Keratinocyte (primary cell): ENCODE results near the gene CRLF1. TPM values are rescaled to one million over a fixed set of nuclear protein-coding genes. Genes with fewer than 3 reads are reported as not detected.

Experiments
- DNase-seq: peaks from one replicate; pipeline ENCODE4 v3.0.0-alpha.2; 2011; ENCODE audit warnings: low read depth, missing footprints, low spot score
- FAIRE-seq: peaks from 2 replicates; lab custom pipeline; 2011; peaks lifted over from hg19 to GRCh38; lab: Jason Lieb, UNC
- H2AFZ ChIP-seq: 2 replicates; pipeline ENCODE4 v1.6.0; 2012; ENCODE audit warnings: low read length, control low read depth, inconsistent platforms; ENCODE audit not compliant: control insufficient read depth
- H3K27ac ChIP-seq: 2 replicates; pipeline ENCODE4 v1.5.1; 2011; ENCODE audit warnings: low read length; ENCODE audit not compliant: control insufficient read depth, insufficient read depth
- H3K27me3 ChIP-seq: 3 replicates; pipeline ENCODE4 v1.6.0; 2011; ENCODE audit warnings: low read length; ENCODE audit not compliant: control insufficient read depth, insufficient read depth; ENCODE audit errors: extremely low read depth
- H3K36me3 ChIP-seq, 2 experiments: 2 replicates in 1 of 2; 3 replicates in 1 of 2; pipeline ENCODE4 v1.5.1; 2011; ENCODE audit warnings: low read length in 2 of 2, mild to moderate bottlenecking in 1 of 2; ENCODE audit not compliant: control insufficient read depth in 2 of 2, insufficient read depth in 2 of 2; ENCODE audit errors: extremely low read depth in 1 of 2
- H3K4me1 ChIP-seq: 3 replicates; pipeline ENCODE4 v1.5.1; 2011; ENCODE audit warnings: low read length; ENCODE audit not compliant: control insufficient read depth, insufficient read depth; ENCODE audit errors: extremely low read depth
- H3K4me2 ChIP-seq: 3 replicates; pipeline ENCODE4 v1.6.0; 2011; ENCODE audit warnings: low read depth, low read length; ENCODE audit not compliant: control insufficient read depth, insufficient read depth; ENCODE audit errors: extremely low read depth
- H3K4me3 ChIP-seq, 3 experiments: fragments of 200-600 bp in 1 of 3; sonication (generic) in 1 of 3; 2 replicates in 2 of 3; 3 replicates in 1 of 3; pipeline ENCODE4 v1.5.1; 2011 to 2016; ENCODE audit warnings: low read length in 3 of 3, mild to moderate bottlenecking in 3 of 3, control low read depth in 2 of 3, inconsistent platforms in 1 of 3, low read depth in 1 of 3, mixed read lengths in 1 of 3, mixed run types in 1 of 3, moderate library complexity in 1 of 3; ENCODE audit not compliant: control insufficient read depth in 2 of 3, insufficient read depth in 2 of 3; ENCODE audit errors: extremely low read depth in 1 of 3
- H3K79me2 ChIP-seq: 2 replicates; pipeline ENCODE4 v1.6.0; 2012; ENCODE audit warnings: low read length; ENCODE audit not compliant: control insufficient read depth, insufficient read depth
- H3K9ac ChIP-seq: 3 replicates; pipeline ENCODE4 v1.6.0; 2011; ENCODE audit warnings: low read length; ENCODE audit not compliant: control insufficient read depth, insufficient read depth; ENCODE audit errors: extremely low read depth
- H3K9me1 ChIP-seq: 3 replicates; pipeline ENCODE4 v1.6.0; 2011; ENCODE audit warnings: low read length; ENCODE audit not compliant: control insufficient read depth, insufficient read depth; ENCODE audit errors: extremely low read depth
- H3K9me3 ChIP-seq: 2 replicates; pipeline ENCODE4 v1.5.1; 2012; ENCODE audit warnings: low read depth, low read length; ENCODE audit not compliant: control insufficient read depth
- H4K20me1 ChIP-seq: 3 replicates; pipeline ENCODE4 v1.6.0; 2011; ENCODE audit warnings: low read length; ENCODE audit not compliant: control insufficient read depth, insufficient read depth; ENCODE audit errors: extremely low read depth
- CTCF ChIP-seq, 3 experiments: IDR thresholded peaks in 1 of 3; conservative IDR thresholded peaks in 1 of 3; optimal IDR thresholded peaks in 1 of 3; 2 replicates in 2 of 3; 3 replicates in 1 of 3; pipeline versions ENCODE3 to v1.5.1; 2011; ENCODE audit warnings: low read length in 3 of 3, mild to moderate bottlenecking in 3 of 3, moderate library complexity in 2 of 3, control low read depth in 1 of 3, inconsistent platforms in 1 of 3; ENCODE audit not compliant: insufficient read depth in 2 of 3; ENCODE audit errors: extremely low read depth in 1 of 3
- EZH2 ChIP-seq: IDR thresholded peaks from one replicate; pipeline ENCODE4 v1.6.1; 2012; ENCODE audit warnings: inconsistent platforms, mild to moderate bottlenecking, low read length, moderate library complexity
- dilution Hi-C: fragments of 300-500 bp; cut with MboI; formaldehyde crosslinking; loops from one replicate; pipeline ENCODE4 v1.7.0; 2020; ENCODE audit warnings: low sequenced_read_pairs; ENCODE audit not compliant: extremely low pct_ligation_motif_present
- polyA plus RNA-seq, 5 experiments: library from polyadenylated mRNA; depleted of rRNA in 3 of 5; stranded (reverse) in 3 of 5; stranded (forward) in 1 of 5; unstranded in 1 of 5; fragments of >200 nt; gene quantifications; 1 replicate in 1 of 5; 2 replicates in 3 of 5; 3 replicates in 1 of 5; pipeline versions ENCODE4 v1.2.1 to v1.2.3, GENCODE V29; 2011 to 2012; ENCODE audit warnings: missing spikeins in 2 of 5, low read depth in 1 of 5, low replicate concordance in 1 of 5

The CRLF1 gene
- polyA plus RNA-seq, 1 donor (not counting 4 experiments of a cell fraction or from before 2014, with no cell fraction given), result 0.20 TPM

GRCh38 chr19:18589380-18590272, 17.0 kb downstream of the CRLF1 start:
- H3K27ac ChIP-seq, result peak overlapping the region; percentile 60
- H3K79me2 ChIP-seq, result peaks cover 9% of the 10 kb centered on the region
- no peak for FAIRE-seq
- H4K20me1 ChIP-seq, result no peaks in the 10 kb centered on the region
- dilution Hi-C loops, result no loop called here
- H3K36me3 ChIP-seq, result peaks cover 5 to 8% of the 10 kb centered on the region in 2 experiments
- peak overlapping the region; percentile 72 for H3K9ac ChIP-seq
- H3K4me2 ChIP-seq, result peak overlapping the region; percentile 91
- H3K9me3 ChIP-seq, result no peaks in the 10 kb centered on the region
- no peak for DNase-seq
- peak overlapping the region; percentile 74 to 94 (median 84) for H3K4me3 ChIP-seq
- no peaks in the 10 kb centered on the region for H3K27me3 ChIP-seq
- H3K4me1 ChIP-seq, result peaks cover 11% of the 10 kb centered on the region
- TF ChIP-seq CTCF (optimal IDR thresholded peaks at IDR 0.05 in 1 of 3, IDR thresholded peaks at IDR 0.05 in 1 of 3, conservative IDR thresholded peaks at IDR 0.05 in 1 of 3; ENCODE audit: extremely low read depth in 1 of 3, insufficient read depth in 2 of 3, low read length in 3 of 3), result peak in 2 of 3 experiments; percentile 45
- TF ChIP-seq EZH2, result no peak
- H3K9me1 ChIP-seq, result no peaks in the 10 kb centered on the region
- peak overlapping the region; percentile 65 for H2AFZ ChIP-seq

GRCh38 chr19:18588611-18589379, 17.8 kb downstream of the CRLF1 start, which contains the start of gene REX1BD:
Gene REX1BD, plus strand, starts transcription at chr19:18588798. Its CDS starts 4 bp downstream, at chr19:18588802.
- Histone ChIP-seq H3K4me2 (peak within 1 kb of the TSS; percentile 91), H3K4me1 (peaks cover 9% of the 10 kb centered on the region), H3K27ac (peak within 1 kb of the TSS; percentile 60), H2AFZ (peak within 1 kb of the TSS; percentile 65), H3K27me3 (no peaks in the 10 kb centered on the region), H4K20me1 (no peaks in the 10 kb centered on the region), H3K4me3 (peak within 1 kb of the TSS; percentile 74 to 94 (median 84)), H3K9ac (peak within 1 kb of the TSS; percentile 72), H3K79me2 (peaks cover 9% of the 10 kb centered on the region), H3K9me3 (no peaks in the 10 kb centered on the region), H3K36me3 (peaks cover 5 to 8% of the 10 kb centered on the region in 2 experiments), H3K9me1 (no peaks in the 10 kb centered on the region)
- dilution Hi-C loops, result no loop called here
- DNase-seq, result no peak
- FAIRE-seq, result no peak
- TF ChIP-seq CTCF (optimal IDR thresholded peaks at IDR 0.05 in 1 of 3, IDR thresholded peaks at IDR 0.05 in 1 of 3, conservative IDR thresholded peaks at IDR 0.05 in 1 of 3; ENCODE audit: extremely low read depth in 1 of 3, insufficient read depth in 2 of 3, low read length in 3 of 3), result peak; percentile 67 to 91 (median 88)
- TF ChIP-seq EZH2, result no peak
